H1 (cell line): Measurements from ENCODE around the gene SLC44A1. TPM values are rescaled to one million over a fixed set of nuclear protein-coding genes. Genes with fewer than 3 reads are reported as not detected.

Experiments used
- CTCF ChIA-PET: fragments of 300-600 bp; sonication (Branson Sonifier 250); formaldehyde crosslinking; loops from one replicate; lab custom pipeline; 2021; ENCODE audit not compliant: partially characterized antibody; lab: Charles Lee
- POLR2A ChIA-PET: fragments of 300-600 bp; sonication (Branson Sonifier 250); formaldehyde crosslinking; loops from one replicate; lab custom pipeline; 2021; ENCODE audit warnings: inconsistent platforms; ENCODE audit not compliant: partially characterized antibody; lab: Charles Lee
- DNase-seq, 2 experiments: peaks; one replicate each; pipeline versions ENCODE4 v3.0.0 to v3.0.0-alpha.2; 2010 to 2022; ENCODE audit warnings: low spot score in 2 of 2, low read depth in 1 of 2, mixed read lengths in 1 of 2
- FAIRE-seq: peaks from 2 replicates; lab custom pipeline; 2011; peaks lifted over from hg19 to GRCh38; lab: Jason Lieb, UNC
- H2AFZ ChIP-seq: 2 replicates; pipeline ENCODE4 v1.8.1; 2012; ENCODE audit warnings: low read length, inconsistent platforms
- H2AK5ac ChIP-seq: 2 replicates; pipeline ENCODE4 v1.6.1; 2013; ENCODE audit warnings: low read depth, low read length
- H2BK120ac ChIP-seq: replicated peaks from 2 replicates; pipeline ENCODE3; 2013; ENCODE audit warnings: low read depth, low read length, inconsistent platforms
- H2BK12ac ChIP-seq: 2 replicates; pipeline ENCODE4 v1.6.1; 2013; ENCODE audit warnings: low read depth, low read length
- H2BK15ac ChIP-seq: 2 replicates; pipeline ENCODE4 v1.6.1; 2013; ENCODE audit warnings: low read length
- H2BK20ac ChIP-seq: 2 replicates; pipeline ENCODE4 v1.6.1; 2013; ENCODE audit warnings: low read length
- H2BK5ac ChIP-seq: 2 replicates; pipeline ENCODE4 v1.6.1; 2013; ENCODE audit warnings: low read depth, low read length
- H3K14ac ChIP-seq: 2 replicates; pipeline ENCODE4 v1.6.1; 2013; ENCODE audit warnings: inconsistent platforms; ENCODE audit not compliant: insufficient read length
- H3K18ac ChIP-seq: 2 replicates; pipeline ENCODE4 v1.6.1; 2013; ENCODE audit warnings: low read length; ENCODE audit errors: extremely low read depth
- H3K23ac ChIP-seq: 2 replicates; pipeline ENCODE4 v1.6.1; 2013; ENCODE audit warnings: inconsistent platforms; ENCODE audit not compliant: insufficient read length
- H3K23me2 ChIP-seq: 2 replicates; pipeline ENCODE4 v1.6.1; 2013; ENCODE audit warnings: low read depth, low read length
- H3K27ac ChIP-seq: 2 replicates; pipeline ENCODE4 v1.6.1; 2011; ENCODE audit warnings: low read depth, low read length, inconsistent platforms
- H3K27me3 ChIP-seq, 4 experiments: replicated peaks in 1 of 4; 1 replicate in 1 of 4; 2 replicates in 3 of 4; pipeline versions ENCODE4 v1.6.1 to v1.8.1; 2011 to 2013; ENCODE audit warnings: low read length in 3 of 4, mild to moderate bottlenecking in 3 of 4, inconsistent platforms in 2 of 4, mixed read lengths in 2 of 4, moderate library complexity in 1 of 4; ENCODE audit not compliant: control insufficient read depth in 3 of 4, insufficient read depth in 3 of 4; ENCODE audit errors: extremely low read depth in 1 of 4
- H3K36me3 ChIP-seq, 4 experiments: 2 replicates each; pipeline versions ENCODE4 v1.6.1 to v1.8.1; 2011 to 2013; ENCODE audit warnings: mild to moderate bottlenecking in 4 of 4, low read length in 3 of 4, moderate library complexity in 2 of 4, control low read depth in 1 of 4, inconsistent platforms in 1 of 4; ENCODE audit not compliant: insufficient read depth in 4 of 4, control insufficient read depth in 2 of 4
- H3K4ac ChIP-seq: replicated peaks from 2 replicates; pipeline ENCODE3; 2013; ENCODE audit warnings: low read length, low read depth, mixed read lengths, inconsistent platforms; ENCODE audit not compliant: insufficient read length
- H3K4me1 ChIP-seq, 4 experiments: replicated peaks in 1 of 4; 1 replicate in 1 of 4; 2 replicates in 3 of 4; pipeline versions ENCODE4 v1.6.1 to v1.8.1; 2011 to 2013; ENCODE audit warnings: low read length in 3 of 4, inconsistent platforms in 2 of 4, mixed read lengths in 1 of 4; ENCODE audit not compliant: insufficient read depth in 4 of 4, control insufficient read depth in 3 of 4
- H3K4me2 ChIP-seq, 2 experiments: 2 replicates each; pipeline versions ENCODE4 v1.6.1 to v1.8.1; 2011 to 2013; ENCODE audit warnings: low read depth in 2 of 2, low read length in 2 of 2, control low read depth in 1 of 2, inconsistent platforms in 1 of 2, mild to moderate bottlenecking in 1 of 2; ENCODE audit not compliant: insufficient read depth in 1 of 2
- H3K4me3 ChIP-seq, 4 experiments: fragments of 200-600, 300-600 bp in 1 of 4; sonication (generic), shearing (Covaris generic), sonication (Bioruptor Twin) in 1 of 4; 2 replicates each; pipeline versions ENCODE4 v1.5.1 to v1.8.1; 2011 to 2016; ENCODE audit warnings: low read length in 4 of 4, low read depth in 3 of 4, control low read depth in 2 of 4, inconsistent platforms in 2 of 4, mild to moderate bottlenecking in 2 of 4, mixed read lengths in 1 of 4, moderate library complexity in 1 of 4; ENCODE audit not compliant: insufficient read depth in 2 of 4; ENCODE audit errors: extremely low read depth in 1 of 4
- H3K56ac ChIP-seq: replicated peaks from 2 replicates; pipeline ENCODE3; 2013; ENCODE audit warnings: low read depth, mild to moderate bottlenecking, mixed read lengths, low read length, inconsistent platforms; ENCODE audit not compliant: insufficient read length
- H3K79me1 ChIP-seq: 2 replicates; pipeline ENCODE4 v1.6.1; 2013; ENCODE audit warnings: low read depth, low read length, control low read depth
- H3K79me2 ChIP-seq, 2 experiments: 2 replicates each; pipeline versions ENCODE4 v1.6.1 to v1.8.1; 2012 to 2013; ENCODE audit warnings: low read length in 2 of 2, mild to moderate bottlenecking in 2 of 2, inconsistent platforms in 1 of 2; ENCODE audit not compliant: insufficient read depth in 2 of 2, control insufficient read depth in 1 of 2
- H3K9ac ChIP-seq, 4 experiments: replicated peaks in 1 of 4; 1 replicate in 1 of 4; 2 replicates in 3 of 4; pipeline versions ENCODE4 v1.6.1 to v1.8.1; 2011 to 2013; ENCODE audit warnings: low read depth in 3 of 4, low read length in 3 of 4, control low read depth in 2 of 4, mild to moderate bottlenecking in 2 of 4, moderate library complexity in 2 of 4, inconsistent platforms in 1 of 4; ENCODE audit errors: extremely low read depth in 1 of 4
- H3K9me3 ChIP-seq, 2 experiments: 2 replicates each; pipeline versions ENCODE4 v1.6.1 to v1.8.1; 2012 to 2013; ENCODE audit warnings: mild to moderate bottlenecking in 2 of 2, moderate library complexity in 2 of 2, control low read depth in 1 of 2, inconsistent platforms in 1 of 2, low read depth in 1 of 2, low read length in 1 of 2, mixed read lengths in 1 of 2; ENCODE audit not compliant: insufficient read depth in 2 of 2
- H4K20me1 ChIP-seq, 2 experiments: replicated peaks in 1 of 2; 2 replicates each; pipeline versions ENCODE3 to v1.8.1; 2011 to 2013; ENCODE audit warnings: inconsistent platforms in 2 of 2, low read length in 2 of 2, mild to moderate bottlenecking in 1 of 2; ENCODE audit not compliant: insufficient read depth in 2 of 2, control insufficient read depth in 1 of 2
- H4K5ac ChIP-seq: 2 replicates; pipeline ENCODE4 v1.6.1; 2013; ENCODE audit warnings: low read length, low read depth, mixed read lengths, inconsistent platforms; ENCODE audit not compliant: insufficient read length
- H4K8ac ChIP-seq: 2 replicates; pipeline ENCODE4 v1.8.0; 2013; ENCODE audit warnings: mild to moderate bottlenecking, moderate library complexity, low read length, inconsistent platforms; ENCODE audit not compliant: insufficient read depth; ENCODE audit errors: extremely low read depth
- H4K91ac ChIP-seq: replicated peaks from 2 replicates; pipeline ENCODE3; 2013; ENCODE audit warnings: low read length, mixed read lengths, inconsistent platforms; ENCODE audit not compliant: insufficient read length
- ASH2L ChIP-seq: fragments of 200-600, 300-600 bp; sonication (generic); IDR thresholded peaks from one replicate; pipeline ENCODE4 v1.7.1; 2017; ENCODE audit warnings: low read length
- CREB1 ChIP-seq: IDR thresholded peaks from 2 replicates; pipeline ENCODE4 v1.6.1; 2012; ENCODE audit warnings: inconsistent platforms
- EZH2 ChIP-seq: fragments of 200-600 bp; sonication (generic); IDR thresholded peaks from 2 replicates; pipeline ENCODE4 v1.7.1; 2012; ENCODE audit warnings: low read depth, mild to moderate bottlenecking, moderate library complexity, low read length, inconsistent platforms; ENCODE audit not compliant: severe bottlenecking
- GABPA ChIP-seq: IDR thresholded peaks from 2 replicates; pipeline ENCODE4 v1.6.1; 2011; ENCODE audit warnings: mild to moderate bottlenecking, low read length, moderate library complexity, borderline replicate concordance; ENCODE audit not compliant: insufficient read depth
- POLR2A ChIP-seq, 2 experiments: IDR thresholded peaks; 1 replicate in 1 of 2; 2 replicates in 1 of 2; pipeline ENCODE4 v1.6.1; 2011; ENCODE audit warnings: low read depth in 2 of 2, low read length in 2 of 2, mild to moderate bottlenecking in 2 of 2; ENCODE audit errors: control extremely low read depth in 1 of 2
- SAP30 ChIP-seq: fragments of 300-600 bp; sonication (generic); IDR thresholded peaks from 2 replicates; pipeline ENCODE4 v1.7.1; 2012; ENCODE audit warnings: low read length, moderate library complexity, mild to moderate bottlenecking, inconsistent platforms; ENCODE audit not compliant: insufficient read depth, insufficient replicate concordance
- SP1 ChIP-seq: IDR thresholded peaks from 2 replicates; pipeline ENCODE4 v1.6.1; 2011; ENCODE audit warnings: low read depth, low read length
- TAF1 ChIP-seq: IDR thresholded peaks from 2 replicates; pipeline ENCODE4 v1.6.1; 2011; ENCODE audit warnings: mild to moderate bottlenecking, low read depth, low read length
- USF2 ChIP-seq: IDR thresholded peaks from 2 replicates; pipeline ENCODE4 v1.6.1; 2011; ENCODE audit warnings: low read length, improper control_type of control experiment
- ZNF274 ChIP-seq: IDR thresholded peaks from 2 replicates; pipeline ENCODE4 v1.7.0; 2012; ENCODE audit warnings: low read length, borderline replicate concordance; ENCODE audit errors: extremely low read depth
- WGBS, 2 experiments: shearing (Covaris generic) in 1 of 2; methylation state at CpG; one replicate each; pipeline versions ENCODE4 v1.1.6 to v1.1.7; 2013 to 2015; ENCODE audit warnings: low lambda C conversion rate in 2 of 2, mixed read lengths in 2 of 2, inconsistent platforms in 1 of 2, low coverage in 1 of 2, missing lambda C conversion rate in 1 of 2; ENCODE audit not compliant: insufficient replicate concordance in 2 of 2, insufficient coverage in 1 of 2, insufficient read length in 1 of 2; ENCODE audit errors: extremely low coverage in 1 of 2, missing lambda C conversion rate in 1 of 2; 5-methylcytosine and 5-hydroxymethylcytosine counted together
- polyA plus RNA-seq, 7 experiments: library from polyadenylated mRNA; depleted of rRNA in 3 of 7; stranded (reverse) in 5 of 7; unstranded in 2 of 7; fragments of >200 nt in 5 of 7; fragments of 200-250 nt in 2 of 7; gene quantifications; 1 replicate in 5 of 7; 2 replicates in 1 of 7; 4 replicates in 1 of 7; pipeline versions ENCODE4 v1.2.1 to v1.2.3, GENCODE V29; 2011 to 2013; ENCODE audit warnings: missing spikeins in 2 of 7, mixed read lengths in 2 of 7
- total RNA-seq: library from RNA; stranded (reverse); fragmentation: NEBNext Ultra II Directional; extraction: Animal tissue kit (Norgen Biotek cat#: 25700); gene quantifications from 2 replicates; pipeline ENCODE4 v1.2.1, GENCODE V29; 2021

The SLC44A1 gene
- total and polyA plus RNA-seq, 2 of the 8 experiments (the other 6 are each of a cell fraction or from before 2014, with no cell fraction given) = 30.5 to 71.2 TPM

DNA sequence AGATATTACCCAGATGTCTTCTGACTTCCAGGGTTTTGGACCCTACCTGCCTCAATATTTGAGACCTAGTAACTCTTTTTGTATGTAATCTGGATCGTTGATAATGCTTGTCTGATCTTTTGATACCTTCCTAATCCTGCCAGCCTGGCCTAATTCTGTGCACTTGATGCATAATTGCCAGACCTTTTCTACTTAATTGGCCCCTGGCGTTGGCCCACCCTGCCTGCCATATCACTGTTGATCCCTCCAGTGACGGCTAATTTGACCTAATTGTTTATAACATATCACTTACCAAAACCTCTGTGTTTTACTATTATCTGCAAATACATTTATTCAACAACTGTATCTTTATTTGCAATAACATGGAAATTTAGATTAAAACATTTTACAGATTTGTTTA is 49.0 kb downstream of the SLC44A1 start:
- Histone ChIP-seq H2AFZ (no peak overlapping the region), H3K4me2 (no peak overlapping the region), H3K9ac (no peak overlapping the region), H4K8ac (no peak overlapping the region), H4K91ac (no peak overlapping the region), H2BK20ac (no peak overlapping the region)
- TF ChIP-seq POLR2A (IDR thresholded peaks at IDR 0.05; ENCODE audit: control extremely low read depth in 1 of 2, low read depth in 2 of 2, low read length in 2 of 2) (no peak), GABPA (no peak), TAF1 (no peak), SP1 (no peak), EZH2 (no peak), CREB1 (no peak), ASH2L (no peak), SAP30 (no peak), USF2 (no peak), ZNF274 (no peak)
- TF ChIP-seq, all 59 proteins: peak for 0
- Histone ChIP-seq H3K23me2 (no peaks in the 10 kb centered on the region), H3K18ac (peak overlapping the region; percentile 10; the same call in 1 of the 2 replicates), H3K23ac (no peak overlapping the region), H4K5ac (no peak overlapping the region), H2BK5ac (no peak overlapping the region), H3K56ac (no peak overlapping the region), H3K79me2 (peaks cover 0 to 81% of the 10 kb centered on the region in 2 experiments; a peak in 3 of 4 replicates), H2BK120ac (no peak overlapping the region), H2BK15ac (no peak overlapping the region), H3K79me1 (no peaks in the 10 kb centered on the region), H2BK12ac (no peak overlapping the region), H3K4me1 (peaks cover 2 to 34% (median 20%) of the 10 kb centered on the region in 4 experiments), H3K9me3 (no peaks in the 10 kb centered on the region), H3K27ac (no peak overlapping the region), H3K14ac (no peak overlapping the region), H3K36me3 (no peaks in the 10 kb centered on the region), H2AK5ac (peak overlapping the region; percentile 47), H3K27me3 (no peaks in the 10 kb centered on the region), H4K20me1 (no peaks in the 10 kb centered on the region), H3K4ac (no peak overlapping the region), H3K4me3 (no peak overlapping the region)
- ChIA-PET CTCF (no interaction called here), POLR2A (interaction anchor here (3.5 kb wide), 1 partner anchor 12 kb away, joined by 16 read pairs; no protein-coding TSS in a partner anchor)
- DNase-seq (no peak), FAIRE-seq (no peak)
- WGBS, 2 experiments = 90% methylated on average over 3 of the region's 3 CpGs; no CpG with 5 or more reads in 1 of the 2 experiments
